GM21717 (cell line): ENCODE results near the gene UHRF1.
A peak's percentile ranks its signal among the peaks of the same experiment; 100 is the strongest.
"Not testable (repeated sequence)": the region's sequence is repeated elsewhere in the genome, so short reads cannot be mapped to it uniquely, and the experiment has no call there.

Experiments
- ATAC-seq: cut with Tn5 transposase; IDR thresholded peaks from one replicate; pipeline ENCODE4 v1.9.1; 2021; ENCODE audit warnings: mild to moderate bottlenecking, moderate library complexity; ENCODE audit not compliant: unreplicated experiment

Gene UHRF1

GRCh38 chr19:4909156-4909896 lies at the start of gene UHRF1:
TSS of gene UHRF1 (plus strand) at chr19:4909501. CDS start at chr19:4910886, 1,385 bp downstream.
- no peak for ATAC-seq

- ATAC-seq: no peak
These were observed 49.6 kb upstream of the UHRF1 start for GRCh38 chr19:4859697-4860096.

GRCh38 chr19:4861147-4861546 lies 48.2 kb upstream of the UHRF1 start:
- no peak for ATAC-seq

GRCh38 chr19:4866595-4867424 lies 42.5 kb upstream of the UHRF1 start:
- no peak for ATAC-seq

GRCh38 chr19:4867534-4868285 lies 41.6 kb upstream of the UHRF1 start, which contains the start of gene PLIN3:
TSS of gene PLIN3 (minus strand) at chr19:4867667. CDS start at chr19:4861394, 6,273 bp downstream.
- ATAC-seq: peak; percentile 65

- no peak for ATAC-seq
These were observed 40.9 kb upstream of the UHRF1 start for GRCh38 chr19:4868286-4868834.

GRCh38 chr19:4870025-4870700 lies 39.1 kb upstream of the UHRF1 start:
- ATAC-seq: no peak

- ATAC-seq: no peak
These were observed 37.6 kb upstream of the UHRF1 start for GRCh38 chr19:4871711-4872110.

- ATAC-seq: no peak
These were observed 35.4 kb upstream of the UHRF1 start for GRCh38 chr19:4873930-4874329.

- ATAC-seq: no peak
These were observed 31.4 kb upstream of the UHRF1 start for GRCh38 chr19:4877753-4878490.

- ATAC-seq: no peak
These were observed 30.8 kb upstream of the UHRF1 start for GRCh38 chr19:4878491-4878968.

GRCh38 chr19:4879041-4879440 lies 30.3 kb upstream of the UHRF1 start:
- no peak for ATAC-seq

GRCh38 chr19:4882874-4883273 lies 26.4 kb upstream of the UHRF1 start:
- not testable (repeated sequence) for ATAC-seq

- not testable (repeated sequence) for ATAC-seq
These were observed 24.3 kb upstream of the UHRF1 start for GRCh38 chr19:4884993-4885392.

- not testable (repeated sequence) for ATAC-seq
These were observed 21.5 kb upstream of the UHRF1 start for GRCh38 chr19:4887803-4888202.

GRCh38 chr19:4889034-4889815 lies 20.1 kb upstream of the UHRF1 start:
- ATAC-seq: no peak

- ATAC-seq: no peak
These were observed 18.2 kb upstream of the UHRF1 start for GRCh38 chr19:4891066-4891465.

GRCh38 chr19:4892962-4893361 lies 16.3 kb upstream of the UHRF1 start:
- not testable (repeated sequence) for ATAC-seq

GRCh38 chr19:4896372-4896771 lies 12.9 kb upstream of the UHRF1 start:
- ATAC-seq: no peak
